B cell (primary cell): ENCODE data around the gene ANGPTL5. TPM values are rescaled to one million over a fixed set of nuclear protein-coding genes. Genes with fewer than 3 reads are reported as not detected.

ENCODE experiments used
- ATAC-seq: fragments of 200-7000 bp; cut with Tn5 transposase; one replicate; pipeline ENCODE4 v1.10.0; 2021; ENCODE audit warnings: low read depth, mild to moderate bottlenecking, moderate number of reproducible peaks, moderate library complexity
- CTCF ChIA-PET: fragments of 350-600 bp; sonication (Branson Sonifier 250); formaldehyde crosslinking; loops from one replicate; lab custom pipeline; 2021; ENCODE audit warnings: antibody characterized with exemption, inconsistent platforms; lab: Charles Lee
- POLR2A ChIA-PET: fragments of 350-600 bp; sonication (Branson Sonifier 250); formaldehyde crosslinking; loops from one replicate; lab custom pipeline; 2021; ENCODE audit warnings: antibody characterized with exemption; lab: Charles Lee
- DNase-seq: peaks from one replicate; pipeline ENCODE4 v3.0.0; 2013
- H2AFZ ChIP-seq: 2 replicates; pipeline ENCODE4 v1.6.1; 2012; ENCODE audit warnings: mild to moderate bottlenecking, low read depth, low read length; ENCODE audit not compliant: insufficient read depth, poor library complexity, severe bottlenecking
- H3K27ac ChIP-seq, 2 donors: 1 replicate in 1 of 2; 2 replicates in 1 of 2; pipeline ENCODE4 v1.5.1; 2012 to 2013; ENCODE audit warnings: low read length in 2 of 2, mild to moderate bottlenecking in 2 of 2, moderate library complexity in 1 of 2
- H3K27me3 ChIP-seq, 4 experiments: fragments of 200-600 bp in 1 of 4; sonication (generic) in 1 of 4; replicated peaks in 1 of 4; 1 replicate in 2 of 4; 2 replicates in 2 of 4; pipeline versions ENCODE4 v1.6.1 to v1.7.0; 2013 to 2016; ENCODE audit warnings: low read length in 3 of 4, mild to moderate bottlenecking in 2 of 4, mixed read lengths in 1 of 4, moderate library complexity in 1 of 4; ENCODE audit not compliant: insufficient read depth in 4 of 4, control insufficient read depth in 3 of 4; ENCODE audit errors: control extremely low read depth in 1 of 4
- H3K36me3 ChIP-seq, 2 experiments: replicated peaks in 1 of 2; 1 replicate in 1 of 2; 2 replicates in 1 of 2; pipeline versions ENCODE4 v1.6.1 to v1.7.1; 2013; ENCODE audit warnings: low read length in 1 of 2; ENCODE audit not compliant: insufficient read depth in 2 of 2, control insufficient read depth in 1 of 2; ENCODE audit errors: control extremely low read depth in 1 of 2, extremely low read depth in 1 of 2
- H3K4me1 ChIP-seq, 2 donors: fragments of 200-600 bp in 1 of 2; sonication (generic) in 1 of 2; 1 replicate in 1 of 2; 2 replicates in 1 of 2; pipeline versions ENCODE4 v1.5.1 to v1.6.1; 2013 to 2017; ENCODE audit warnings: low read length in 2 of 2; ENCODE audit not compliant: control insufficient read depth in 2 of 2, insufficient read depth in 2 of 2
- H3K4me2 ChIP-seq: replicated peaks from 2 replicates; pipeline ENCODE3; 2012; ENCODE audit warnings: mild to moderate bottlenecking, low read depth, low read length; ENCODE audit not compliant: poor library complexity, severe bottlenecking
- H3K4me3 ChIP-seq, 5 experiments: fragments of 200-600 bp in 1 of 5; sonication (generic) in 1 of 5; 1 replicate in 3 of 5; 2 replicates in 2 of 5; pipeline versions ENCODE4 v1.5.1 to v1.7.0; 2011 to 2016; ENCODE audit warnings: low read length in 4 of 5, mild to moderate bottlenecking in 4 of 5, low read depth in 2 of 5, control low read depth in 1 of 5, moderate library complexity in 1 of 5; ENCODE audit not compliant: insufficient read depth in 1 of 5; ENCODE audit errors: control extremely low read depth in 1 of 5, extremely low read depth in 1 of 5
- H3K79me2 ChIP-seq: fragments of 200-600 bp; sonication (generic); one replicate; pipeline ENCODE4 v1.6.0; 2016; ENCODE audit warnings: low read length; ENCODE audit not compliant: control insufficient read depth, insufficient read depth
- H3K9ac ChIP-seq: fragments of 200-600 bp; sonication (generic); 2 replicates; pipeline ENCODE4 v1.6.1; 2017; ENCODE audit warnings: mild to moderate bottlenecking, low read length, moderate library complexity
- H3K9me3 ChIP-seq, 3 donors: one replicate each; pipeline versions ENCODE4 v1.6.1 to v1.7.1; 2013; ENCODE audit warnings: low read length in 2 of 3; ENCODE audit not compliant: control insufficient read depth in 2 of 3, insufficient read depth in 1 of 3; ENCODE audit errors: control extremely low read depth in 1 of 3
- H4K20me1 ChIP-seq: 2 replicates; pipeline ENCODE4 v1.6.0; 2012; ENCODE audit warnings: mild to moderate bottlenecking, low read length; ENCODE audit not compliant: insufficient read depth, control insufficient read depth, poor library complexity, severe bottlenecking
- H3K27ac Mint-ChIP-seq: one replicate; pipeline ENCODE4 v1.8.0; 2021; ENCODE audit warnings: mixed read lengths
- H3K27me3 Mint-ChIP-seq: one replicate; pipeline ENCODE4 v1.8.0; 2021; ENCODE audit warnings: mixed read lengths
- H3K4me1 Mint-ChIP-seq: one replicate; pipeline ENCODE4 v1.8.0; 2021; ENCODE audit warnings: mixed read lengths
- H3K4me3 Mint-ChIP-seq: one replicate; pipeline ENCODE4 v1.8.0; 2021; ENCODE audit warnings: mixed read lengths
- H3K9me3 Mint-ChIP-seq: one replicate; pipeline ENCODE4 v1.8.0; 2022; ENCODE audit warnings: mixed read lengths; ENCODE audit not compliant: insufficient read depth
- CTCF ChIP-seq: fragments of 200-600 bp; IDR thresholded peaks from one replicate; pipeline ENCODE4 v1.8.0; 2022; ENCODE audit warnings: antibody characterized with exemption, mild to moderate bottlenecking
- EZH2 ChIP-seq: IDR thresholded peaks from 2 replicates; pipeline ENCODE4 v1.6.1; 2012; ENCODE audit warnings: borderline replicate concordance, low read depth, mild to moderate bottlenecking, moderate library complexity, low read length; ENCODE audit not compliant: insufficient read depth, poor library complexity, severe bottlenecking
- WGBS: methylation state at CpG from one replicate; pipeline ENCODE4 v1.1.5; 2013; ENCODE audit warnings: missing lambda C conversion rate; ENCODE audit not compliant: insufficient coverage; 5-methylcytosine and 5-hydroxymethylcytosine counted together
- intact Hi-C: fragments of 100-400 bp; cut with micrococcal nuclease; formaldehyde crosslinking; loops from one replicate; pipeline ENCODE4 v1.10.0; 2022
- polyA plus RNA-seq: library from polyadenylated mRNA; depleted of rRNA; stranded (reverse); fragments of >200 nt; gene quantifications from 2 replicates; pipeline ENCODE4 v1.2.3, GENCODE V29; 2012
- total RNA-seq, 2 donors: library from RNA; stranded (reverse); fragments of 120-200 nt in 1 of 2; gene quantifications; 1 replicate in 1 of 2; 2 replicates in 1 of 2; pipeline versions ENCODE4 v1.2.3 to v1.2.4, GENCODE V29; 2013 to 2022

ANGPTL5 gene
- total and polyA plus RNA-seq, 2 donors (not counting 1 experiment from before 2014, with no cell fraction given) = not detected

GRCh38 chr11:101940901-101941520, 24.7 kb upstream of the ANGPTL5 start:
- Histone ChIP-seq H3K4me1 (no peaks in the 10 kb centered on the region), H4K20me1 (no peaks in the 10 kb centered on the region), H3K9ac (no peak overlapping the region), H2AFZ (no peak overlapping the region), H3K36me3 (no peaks in the 10 kb centered on the region), H3K9me3 (no peaks in the 10 kb centered on the region), H3K79me2 (no peaks in the 10 kb centered on the region), H3K4me2 (no peak overlapping the region), H3K27ac (no peak overlapping the region), H3K27me3 (no peaks in the 10 kb centered on the region), H3K4me3 (no peak overlapping the region)
- TF ChIP-seq EZH2 (no peak), CTCF (no peak)
- Mint-ChIP-seq H3K4me1 (peaks cover 3% of the 10 kb centered on the region), H3K9me3 (no peaks in the 10 kb centered on the region), H3K27ac (no peak overlapping the region), H3K4me3 (no peak overlapping the region), H3K27me3 (no peaks in the 10 kb centered on the region)
- DNase-seq = no peak
- WGBS = 100% methylated on average over 1 of the region's 3 CpGs
- intact Hi-C loops = no loop called here
- ATAC-seq = no peak
- ChIA-PET POLR2A (no interaction called here), CTCF (no interaction called here)

GRCh38 chr11:101931692-101932091, 15.4 kb upstream of the ANGPTL5 start:
- ChIA-PET CTCF (interaction anchor here (0.8 kb wide), 1 partner anchor 70 kb away, joined by 3 read pairs; no protein-coding TSS in a partner anchor), POLR2A (no interaction called here)
- H3K79me2 ChIP-seq = no peaks in the 10 kb centered on the region
- TF ChIP-seq CTCF = no peak
- no peak for TF ChIP-seq EZH2
- Mint-ChIP-seq H3K27me3 (no peaks in the 10 kb centered on the region), H3K9me3 (no peaks in the 10 kb centered on the region), H3K27ac (no peak overlapping the region), H3K4me3 (no peak overlapping the region), H3K4me1 (no peaks in the 10 kb centered on the region)
- H3K4me1 ChIP-seq = no peaks in the 10 kb centered on the region
- H3K27ac ChIP-seq = no peak overlapping the region
- H3K9ac ChIP-seq = no peak overlapping the region
- DNase-seq (no peak), ATAC-seq (no peak)
- H3K36me3 ChIP-seq = no peaks in the 10 kb centered on the region
- no peaks in the 10 kb centered on the region for H3K9me3 ChIP-seq
- no peaks in the 10 kb centered on the region for H4K20me1 ChIP-seq
- intact Hi-C loops = no loop called here
- no peak overlapping the region for H3K4me2 ChIP-seq
- no peak overlapping the region for H2AFZ ChIP-seq
- no peak overlapping the region for H3K4me3 ChIP-seq
- WGBS = 100% methylated on average over 1 of the region's 6 CpGs
- H3K27me3 ChIP-seq = no peaks in the 10 kb centered on the region
